Measurements from ENCODE around the gene SLC6A6.

Gene SLC6A6

DNA sequence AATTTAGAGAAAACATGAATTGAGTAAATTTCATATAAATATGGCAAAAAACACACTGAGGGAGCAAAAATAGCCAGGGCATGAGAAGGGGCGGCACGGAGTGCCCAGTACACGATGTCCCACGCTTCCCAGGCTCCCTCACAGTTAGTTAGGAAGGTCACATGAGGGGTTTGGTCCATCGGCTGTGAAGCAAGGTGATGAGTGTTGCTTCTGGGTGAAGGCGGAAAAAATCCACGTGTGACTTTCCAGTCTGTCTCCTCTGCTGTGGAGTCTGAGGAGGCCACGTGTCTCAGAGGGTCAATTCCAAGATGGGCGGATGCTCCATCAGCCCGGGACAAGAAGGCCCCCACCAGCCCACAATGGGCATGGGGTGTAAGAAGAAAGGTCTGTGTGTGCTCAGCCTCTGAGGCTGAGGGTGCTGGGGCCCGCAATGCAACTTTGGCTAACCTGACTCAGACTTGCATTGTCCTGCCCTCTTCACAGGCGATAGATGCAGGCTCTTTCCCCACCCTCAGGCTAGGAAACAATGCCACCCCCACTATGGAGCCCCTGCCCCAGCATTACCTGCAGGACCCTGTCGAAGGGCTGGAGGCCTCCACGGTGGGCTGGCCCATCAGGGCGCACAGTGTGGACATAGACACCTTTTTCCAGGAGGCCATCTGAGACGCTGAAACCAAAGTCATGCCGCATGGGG, 92.0 kb downstream of the SLC6A6 start:
- no peak overlapping the region for H3K4me3 Mint-ChIP-seq
- DNase-seq (ENCODE audit: low spot score): no peak
- H3K36me3 Mint-ChIP-seq (ENCODE audit: low read depth): peaks cover 1% of the 10 kb centered on the region
- no peaks in the 10 kb centered on the region for H3K4me1 Mint-ChIP-seq (ENCODE audit: low read depth)
- no peak overlapping the region for H3K27ac Mint-ChIP-seq
- H3K9me3 Mint-ChIP-seq: no peaks in the 10 kb centered on the region
- H3K27me3 Mint-ChIP-seq (ENCODE audit: low read depth): no peaks in the 10 kb centered on the region

DNA sequence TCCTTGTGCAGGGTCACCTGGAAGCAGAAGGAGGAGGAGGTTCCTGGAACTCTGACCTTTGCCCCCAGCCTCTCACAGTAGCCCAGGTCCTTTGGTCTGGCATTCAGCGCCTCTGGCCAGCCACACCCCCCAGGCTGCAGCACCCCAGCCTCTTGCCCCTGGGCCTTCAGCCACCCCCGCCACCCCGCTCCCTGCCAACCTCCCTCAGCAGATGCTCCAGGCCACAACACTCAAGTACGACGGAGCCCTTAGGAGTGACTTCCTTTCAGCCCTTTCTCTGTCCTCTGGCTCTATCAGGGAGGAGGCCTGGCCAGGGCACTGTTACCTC, 92.5 kb downstream of the SLC6A6 start:
- Mint-ChIP-seq H3K4me3 (no peak overlapping the region), H3K36me3 (ENCODE audit: low read depth) (peaks cover under 1% of the 10 kb centered on the region), H3K27ac (no peak overlapping the region), H3K9me3 (no peaks in the 10 kb centered on the region), H3K4me1 (ENCODE audit: low read depth) (no peaks in the 10 kb centered on the region), H3K27me3 (ENCODE audit: low read depth) (no peaks in the 10 kb centered on the region)
- no peak for DNase-seq (ENCODE audit: low spot score)

DNA sequence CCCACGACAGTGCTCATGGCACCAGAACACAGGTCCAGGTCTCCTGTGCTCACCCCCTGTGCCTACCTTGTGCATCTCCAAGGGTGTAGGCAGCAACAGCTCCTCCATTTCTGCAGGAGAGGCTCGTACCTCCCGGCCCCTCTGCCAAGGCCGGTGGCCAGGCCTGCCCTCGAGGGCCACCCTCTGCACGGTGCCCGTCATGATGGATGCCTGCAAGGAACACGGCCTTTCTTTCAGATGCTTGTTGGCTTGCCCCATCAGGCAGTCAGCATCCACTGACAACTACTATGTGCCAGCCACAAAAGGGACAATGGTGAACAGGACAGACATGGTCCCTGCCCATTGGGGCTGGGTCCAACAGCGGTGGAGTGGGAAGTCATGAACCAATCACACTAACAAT, 93.9 kb downstream of the SLC6A6 start:
- no peak for DNase-seq (ENCODE audit: low spot score)
- H3K4me1 Mint-ChIP-seq (ENCODE audit: low read depth): no peaks in the 10 kb centered on the region
- H3K36me3 Mint-ChIP-seq (ENCODE audit: low read depth): no peaks in the 10 kb centered on the region
- no peaks in the 10 kb centered on the region for H3K27me3 Mint-ChIP-seq (ENCODE audit: low read depth)
- no peak overlapping the region for H3K4me3 Mint-ChIP-seq
- H3K27ac Mint-ChIP-seq: no peak overlapping the region
- H3K9me3 Mint-ChIP-seq: peaks cover 6% of the 10 kb centered on the region

DNA sequence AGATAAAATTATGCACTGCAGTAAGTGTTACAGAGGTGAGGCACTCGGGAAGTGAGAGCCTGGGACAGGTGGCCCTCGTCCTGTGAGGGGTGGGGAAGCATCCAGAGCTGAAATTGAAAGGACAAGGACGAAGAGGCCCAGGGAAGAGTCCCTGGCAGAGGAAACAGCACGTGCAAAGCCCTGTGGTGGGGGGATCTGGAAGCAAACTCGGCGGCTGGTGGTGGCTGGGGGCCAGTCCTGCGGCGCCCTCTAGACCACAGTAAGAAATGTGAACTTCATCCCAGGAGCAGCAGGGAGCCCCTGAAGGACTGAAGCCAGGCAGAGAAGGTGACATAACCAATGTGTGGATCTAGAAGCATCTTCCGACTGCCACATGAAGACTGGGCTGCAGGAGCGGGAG, 94.9 kb downstream of the SLC6A6 start:
- H3K9me3 Mint-ChIP-seq: peaks cover 12% of the 10 kb centered on the region
- no peaks in the 10 kb centered on the region for H3K27me3 Mint-ChIP-seq (ENCODE audit: low read depth)
- no peaks in the 10 kb centered on the region for H3K36me3 Mint-ChIP-seq (ENCODE audit: low read depth)
- no peak overlapping the region for H3K4me3 Mint-ChIP-seq
- no peaks in the 10 kb centered on the region for H3K4me1 Mint-ChIP-seq (ENCODE audit: low read depth)
- no peak overlapping the region for H3K27ac Mint-ChIP-seq
- DNase-seq (ENCODE audit: low spot score): no peak

DNA sequence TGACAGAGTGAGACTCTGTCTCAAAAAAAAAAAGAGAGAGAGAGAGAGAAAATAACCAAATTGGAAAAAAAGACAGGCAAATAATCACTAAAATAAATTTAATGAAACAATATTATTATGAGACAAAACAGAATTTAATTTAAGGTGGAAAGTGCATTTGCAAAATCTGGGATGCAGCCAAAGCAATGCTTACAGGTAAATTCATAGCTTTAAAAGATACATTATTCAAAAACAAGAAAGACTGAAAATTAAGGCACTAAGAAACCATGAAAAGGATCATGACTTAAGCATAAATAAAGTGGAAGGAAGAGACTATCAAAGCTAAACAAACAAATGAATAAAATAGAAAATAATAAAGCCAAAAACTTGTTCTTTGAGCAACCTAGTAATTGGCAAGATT, 100.1 kb downstream of the SLC6A6 start:
- no peaks in the 10 kb centered on the region for H3K27me3 Mint-ChIP-seq (ENCODE audit: low read depth)
- no peaks in the 10 kb centered on the region for H3K4me1 Mint-ChIP-seq (ENCODE audit: low read depth)
- H3K36me3 Mint-ChIP-seq (ENCODE audit: low read depth): no peaks in the 10 kb centered on the region
- DNase-seq (ENCODE audit: low spot score): no peak
- H3K9me3 Mint-ChIP-seq: peaks cover 23% of the 10 kb centered on the region
- no peak overlapping the region for H3K4me3 Mint-ChIP-seq
- H3K27ac Mint-ChIP-seq: no peak overlapping the region

DNA sequence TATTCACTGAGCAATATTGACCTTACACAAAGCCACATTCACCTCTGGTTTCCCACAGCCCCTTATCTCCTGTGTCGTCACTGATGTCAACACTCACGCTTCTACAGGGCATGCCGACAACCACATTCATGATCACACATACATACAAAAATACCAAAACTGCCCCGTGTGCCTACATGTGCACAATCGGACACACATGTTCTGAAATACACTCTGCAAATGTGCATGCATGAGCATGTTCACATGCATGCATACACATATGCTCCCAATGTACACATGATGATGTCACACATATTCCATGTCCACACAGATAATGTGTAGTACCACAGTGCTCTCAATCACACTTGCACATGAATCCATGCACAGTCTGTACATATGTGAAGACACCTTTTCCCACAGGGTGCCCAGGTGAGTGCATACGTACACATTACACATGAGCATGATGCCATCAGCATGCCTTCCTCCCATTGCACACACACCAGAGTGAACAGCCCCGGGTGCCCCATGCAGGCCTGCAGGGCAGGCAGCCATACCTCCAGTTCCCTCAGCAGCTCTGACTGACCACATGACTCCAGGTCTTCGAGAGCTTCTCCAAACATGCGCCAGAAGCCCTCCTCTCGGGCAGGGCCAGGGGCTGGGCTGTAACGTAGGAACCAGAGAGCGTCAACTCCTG, 100.8 kb downstream of the SLC6A6 start:
- no peak overlapping the region for H3K27ac Mint-ChIP-seq
- H3K4me3 Mint-ChIP-seq: no peak overlapping the region
- H3K27me3 Mint-ChIP-seq (ENCODE audit: low read depth): no peaks in the 10 kb centered on the region
- peaks cover 23% of the 10 kb centered on the region for H3K9me3 Mint-ChIP-seq
- no peaks in the 10 kb centered on the region for H3K36me3 Mint-ChIP-seq (ENCODE audit: low read depth)
- no peaks in the 10 kb centered on the region for H3K4me1 Mint-ChIP-seq (ENCODE audit: low read depth)
- DNase-seq (ENCODE audit: low spot score): no peak

DNA sequence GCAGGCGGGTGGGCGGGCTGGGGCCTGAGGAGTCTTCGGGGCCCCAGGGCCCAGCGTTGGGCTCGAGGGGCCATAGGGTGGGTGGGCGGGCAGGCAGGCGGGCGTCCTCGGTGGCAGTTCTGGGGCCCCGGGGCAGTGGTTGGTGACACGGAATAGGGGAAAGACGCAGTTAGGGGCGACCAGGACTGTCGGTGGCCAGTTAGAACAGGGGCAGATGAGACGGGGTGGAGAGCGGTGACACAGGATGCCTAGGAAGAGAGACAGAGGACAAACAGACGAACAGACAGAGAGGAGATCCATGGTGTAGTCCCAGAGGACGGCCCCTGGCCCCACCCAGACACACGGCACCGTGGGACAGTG, 101.3 kb downstream of the SLC6A6 start:
- H3K4me1 Mint-ChIP-seq (ENCODE audit: low read depth): no peaks in the 10 kb centered on the region
- DNase-seq (ENCODE audit: low spot score): no peak
- peaks cover 23% of the 10 kb centered on the region for H3K9me3 Mint-ChIP-seq
- H3K27me3 Mint-ChIP-seq (ENCODE audit: low read depth): no peaks in the 10 kb centered on the region
- H3K27ac Mint-ChIP-seq: no peak overlapping the region
- H3K36me3 Mint-ChIP-seq (ENCODE audit: low read depth): no peaks in the 10 kb centered on the region
- H3K4me3 Mint-ChIP-seq: no peak overlapping the region

DNA sequence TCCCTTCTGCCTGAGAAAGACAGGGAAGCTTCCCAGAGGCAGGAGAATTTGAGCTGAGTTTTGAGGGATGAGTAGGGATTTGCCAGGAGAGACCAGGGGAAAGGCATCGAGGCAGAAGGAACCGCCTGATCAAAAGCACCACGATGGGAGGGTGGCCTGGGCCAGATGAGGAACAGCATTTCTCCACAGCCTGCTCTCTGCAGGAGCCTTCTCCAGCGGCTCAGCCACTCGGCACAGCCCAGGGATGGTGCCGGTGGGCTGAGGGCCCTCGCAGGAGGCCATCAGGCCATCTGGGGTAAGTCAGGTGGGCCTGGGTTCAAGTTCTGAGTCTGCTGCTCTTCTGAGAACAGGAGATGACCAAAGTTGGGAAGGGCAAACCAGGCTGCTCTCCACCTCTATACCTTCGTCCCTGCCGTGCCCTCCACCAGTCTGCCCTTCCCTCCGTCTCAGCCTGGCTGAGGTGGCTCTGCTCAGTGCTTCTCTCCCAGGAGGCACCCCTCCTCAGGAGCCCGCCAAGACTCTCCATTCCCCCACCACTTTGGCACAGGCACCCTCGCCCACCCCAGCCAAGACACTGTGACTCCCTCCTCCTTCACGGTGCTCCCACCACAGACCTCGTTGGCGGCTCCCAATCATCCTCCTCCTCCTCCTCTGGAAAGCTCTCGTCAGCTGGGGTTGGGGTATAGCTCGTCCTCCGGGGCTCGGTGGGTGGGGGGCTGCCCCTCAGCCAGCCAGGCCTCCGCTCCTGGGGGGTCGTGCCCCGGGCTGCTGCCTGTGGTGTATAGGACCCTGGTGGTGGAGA, 102.8 kb downstream of the SLC6A6 start:
- no peaks in the 10 kb centered on the region for H3K36me3 Mint-ChIP-seq (ENCODE audit: low read depth)
- H3K9me3 Mint-ChIP-seq: peaks cover 23% of the 10 kb centered on the region
- peak overlapping the region; percentile 16 for H3K27ac Mint-ChIP-seq
- no peak for DNase-seq (ENCODE audit: low spot score)
- H3K27me3 Mint-ChIP-seq (ENCODE audit: low read depth): no peaks in the 10 kb centered on the region
- H3K4me1 Mint-ChIP-seq (ENCODE audit: low read depth): peaks cover 2% of the 10 kb centered on the region
- H3K4me3 Mint-ChIP-seq: no peak overlapping the region

DNA sequence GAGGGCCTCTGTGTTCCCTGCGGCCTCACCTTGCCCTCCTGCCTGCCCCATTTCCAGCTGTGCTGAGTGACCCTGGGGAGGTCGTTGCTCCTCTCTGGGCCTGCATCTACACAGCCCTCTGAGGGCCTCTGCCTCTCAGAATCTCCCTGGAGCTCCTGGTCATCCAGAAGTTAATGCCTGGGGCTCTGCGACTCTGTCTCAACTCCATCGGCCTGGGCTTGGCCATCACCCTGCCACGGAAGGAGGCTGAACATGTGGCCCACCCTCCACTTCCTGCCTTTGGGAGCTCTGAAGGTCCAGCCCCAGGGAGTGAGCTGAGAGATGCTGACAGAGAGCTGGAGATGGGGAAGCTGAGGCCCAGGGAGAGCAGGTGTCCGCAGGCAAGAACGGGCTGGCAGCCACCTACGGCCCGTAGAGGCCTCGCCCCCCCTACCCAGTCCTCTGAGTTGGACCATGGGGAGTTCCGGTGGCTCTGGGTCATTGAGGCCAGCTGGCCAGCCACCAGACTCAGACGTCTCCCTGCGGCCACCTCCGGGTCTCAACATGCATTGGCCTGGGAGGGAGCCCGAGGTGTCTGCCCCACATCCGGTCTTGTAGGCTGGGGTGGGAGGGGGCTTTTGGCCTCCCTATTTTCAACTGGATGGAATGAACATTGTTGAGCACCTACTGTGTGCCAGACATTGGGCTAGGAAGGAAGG, 103.5 kb downstream of the SLC6A6 start:
- no peak for DNase-seq (ENCODE audit: low spot score)
- Mint-ChIP-seq H3K4me3 (no peak overlapping the region), H3K27ac (no peak overlapping the region), H3K4me1 (ENCODE audit: low read depth) (peaks cover 2% of the 10 kb centered on the region), H3K36me3 (ENCODE audit: low read depth) (no peaks in the 10 kb centered on the region), H3K9me3 (peaks cover 21% of the 10 kb centered on the region), H3K27me3 (ENCODE audit: low read depth) (no peaks in the 10 kb centered on the region)

DNA sequence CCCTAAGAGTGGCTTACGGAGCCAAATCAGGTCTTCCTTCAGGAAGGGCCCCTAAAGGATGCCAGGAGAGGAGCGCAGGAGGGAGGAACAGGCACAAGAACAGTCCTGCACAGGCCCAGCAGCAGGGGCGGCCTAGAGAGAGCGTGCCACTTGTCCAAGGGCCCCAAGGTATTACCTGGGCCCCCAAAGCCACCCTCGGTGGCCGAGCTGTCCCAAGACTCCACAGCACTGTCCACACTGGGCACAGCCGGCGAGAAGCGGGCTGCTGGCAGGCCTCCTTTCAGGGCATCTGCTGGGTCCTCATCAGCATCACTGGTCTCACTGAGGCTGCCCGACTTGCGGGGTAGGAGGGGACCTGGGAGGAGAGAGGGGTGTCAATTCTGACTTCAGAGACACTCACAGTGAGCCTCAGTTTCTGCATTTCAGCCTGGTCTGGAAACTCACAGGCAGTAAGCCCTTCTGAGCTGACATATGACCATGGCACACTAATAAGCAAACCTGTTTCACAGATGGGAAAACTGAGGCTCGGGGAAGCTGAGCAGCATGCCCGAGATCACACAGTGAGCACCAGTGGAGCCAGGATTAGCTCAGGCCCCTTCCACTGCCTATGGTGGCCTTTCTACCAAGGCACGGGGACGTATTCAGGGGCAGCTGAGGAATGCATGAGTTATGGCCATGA, 104.4 kb downstream of the SLC6A6 start:
- H3K4me3 Mint-ChIP-seq: no peak overlapping the region
- H3K4me1 Mint-ChIP-seq (ENCODE audit: low read depth): peaks cover 2% of the 10 kb centered on the region
- peaks cover 13% of the 10 kb centered on the region for H3K9me3 Mint-ChIP-seq
- DNase-seq (ENCODE audit: low spot score): no peak
- H3K36me3 Mint-ChIP-seq (ENCODE audit: low read depth): no peaks in the 10 kb centered on the region
- H3K27ac Mint-ChIP-seq: no peak overlapping the region
- no peaks in the 10 kb centered on the region for H3K27me3 Mint-ChIP-seq (ENCODE audit: low read depth)

DNA sequence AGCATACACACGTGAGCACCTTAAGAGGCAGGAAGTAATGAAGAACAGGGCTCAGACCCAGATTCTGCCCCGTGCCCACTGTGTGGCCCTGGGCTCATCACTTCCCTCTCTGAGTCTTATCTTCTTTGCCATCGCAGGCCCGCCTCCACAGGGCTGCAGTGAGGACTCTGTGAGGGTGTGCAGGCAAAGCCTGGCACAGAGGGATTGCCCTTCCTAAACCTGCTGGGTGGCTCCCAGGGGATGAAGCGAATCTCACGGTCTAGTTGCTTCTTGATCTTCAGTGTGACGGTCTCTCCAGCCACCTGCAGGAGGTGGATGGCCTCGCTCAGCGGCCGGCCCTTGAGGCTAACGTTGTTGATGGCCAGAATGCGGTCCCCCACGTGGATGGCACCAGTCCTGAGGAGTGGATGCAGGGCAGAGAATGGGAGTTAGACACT, 104.9 kb downstream of the SLC6A6 start:
- no peaks in the 10 kb centered on the region for H3K27me3 Mint-ChIP-seq (ENCODE audit: low read depth)
- H3K4me1 Mint-ChIP-seq (ENCODE audit: low read depth): peaks cover 2% of the 10 kb centered on the region
- no peak overlapping the region for H3K4me3 Mint-ChIP-seq
- H3K9me3 Mint-ChIP-seq: peaks cover 11% of the 10 kb centered on the region
- H3K27ac Mint-ChIP-seq: no peak overlapping the region
- DNase-seq (ENCODE audit: low spot score): no peak
- no peaks in the 10 kb centered on the region for H3K36me3 Mint-ChIP-seq (ENCODE audit: low read depth)

DNA sequence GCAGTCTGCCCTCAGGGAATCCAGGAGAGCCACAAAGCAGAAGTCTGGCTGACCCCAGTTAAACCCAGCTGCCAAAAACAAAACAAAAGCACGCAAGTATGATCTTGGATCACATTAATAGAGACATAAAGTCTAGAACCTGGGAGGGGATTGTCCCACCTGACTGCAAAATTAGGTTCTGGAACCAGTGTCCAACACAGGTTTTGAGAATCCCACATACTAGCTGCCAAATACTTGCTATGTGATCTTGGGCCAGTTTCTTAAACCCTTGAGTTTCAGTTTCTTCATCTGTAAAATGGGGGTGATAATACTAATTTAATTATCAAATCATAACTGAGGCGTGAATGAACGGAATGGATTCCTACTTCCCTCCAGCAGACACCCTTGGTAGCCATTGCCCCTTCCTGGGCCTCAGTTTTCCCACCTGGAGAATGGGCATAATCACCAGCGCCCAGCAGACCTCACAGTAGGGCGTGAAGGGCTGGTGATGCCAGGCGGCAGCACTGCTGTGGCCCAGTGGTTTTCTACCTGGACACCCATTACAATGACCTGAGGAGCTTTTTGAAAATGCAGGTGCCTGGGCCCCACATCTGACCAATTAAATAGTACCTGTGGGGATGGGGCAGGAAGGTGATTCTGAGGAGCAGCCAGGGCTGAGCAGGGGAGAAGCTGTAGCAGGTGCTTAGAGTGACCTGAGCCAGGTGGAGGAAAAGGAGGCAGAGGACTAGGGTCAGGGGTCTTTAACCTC, 105.5 kb downstream of the SLC6A6 start:
- Mint-ChIP-seq H3K4me3 (no peak overlapping the region), H3K27me3 (ENCODE audit: low read depth) (no peaks in the 10 kb centered on the region), H3K36me3 (ENCODE audit: low read depth) (no peaks in the 10 kb centered on the region), H3K27ac (no peak overlapping the region), H3K4me1 (ENCODE audit: low read depth) (peaks cover 2% of the 10 kb centered on the region), H3K9me3 (peaks cover 5% of the 10 kb centered on the region)
- no peak for DNase-seq (ENCODE audit: low spot score)

DNA sequence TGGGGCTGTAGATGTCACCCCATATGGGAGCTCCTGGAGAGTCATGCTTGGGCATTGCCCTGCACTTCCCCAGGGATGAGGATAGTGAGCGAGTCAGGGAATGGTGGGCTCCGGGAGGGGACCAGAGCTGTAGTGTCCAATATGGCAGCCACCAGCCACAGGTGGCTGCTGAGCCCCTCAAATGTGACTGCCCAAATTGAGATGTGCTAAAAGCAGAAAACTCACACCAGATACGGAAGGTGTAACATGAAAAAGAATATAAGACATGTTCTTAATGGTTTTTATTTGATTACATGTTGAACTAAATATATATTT, 106.1 kb downstream of the SLC6A6 start:
- no peaks in the 10 kb centered on the region for H3K9me3 Mint-ChIP-seq
- no peaks in the 10 kb centered on the region for H3K27me3 Mint-ChIP-seq (ENCODE audit: low read depth)
- H3K36me3 Mint-ChIP-seq (ENCODE audit: low read depth): no peaks in the 10 kb centered on the region
- no peak for DNase-seq (ENCODE audit: low spot score)
- peaks cover 2% of the 10 kb centered on the region for H3K4me1 Mint-ChIP-seq (ENCODE audit: low read depth)
- no peak overlapping the region for H3K4me3 Mint-ChIP-seq
- H3K27ac Mint-ChIP-seq: no peak overlapping the region

Measured in T-helper 2 cell treated with Interferon-gamma antibody and Interleukin-4, amounts not matched to agents 5 μg/mL and 100 μg/mL, for 36 hours (primary cell).